PFSK-1 (cell line): ENCODE data around the gene MPP4.

Source experiments
- POLR2AphosphoS5 ChIP-seq: IDR thresholded peaks from 2 replicates; pipeline ENCODE4 v1.6.1; 2012; ENCODE audit warnings: low read depth, mild to moderate bottlenecking, control low read depth, low read length, moderate library complexity
- TAF1 ChIP-seq: IDR thresholded peaks from 2 replicates; pipeline ENCODE4 v1.6.1; 2012; ENCODE audit warnings: low read length, control low read depth, borderline replicate concordance; ENCODE audit not compliant: insufficient read depth
- TF ChIP-seq, protein P1 (sequence below), 2 experiments: IDR thresholded peaks; 2 replicates each; pipeline versions ENCODE4 v1.6.1 to v1.8.0; 2011 to 2012; ENCODE audit warnings: low read depth in 2 of 2, low read length in 2 of 2, control low read depth in 1 of 2, inconsistent platforms in 1 of 2, mild to moderate bottlenecking in 1 of 2, moderate library complexity in 1 of 2; ENCODE audit not compliant: insufficient read depth in 1 of 2

DNA sequence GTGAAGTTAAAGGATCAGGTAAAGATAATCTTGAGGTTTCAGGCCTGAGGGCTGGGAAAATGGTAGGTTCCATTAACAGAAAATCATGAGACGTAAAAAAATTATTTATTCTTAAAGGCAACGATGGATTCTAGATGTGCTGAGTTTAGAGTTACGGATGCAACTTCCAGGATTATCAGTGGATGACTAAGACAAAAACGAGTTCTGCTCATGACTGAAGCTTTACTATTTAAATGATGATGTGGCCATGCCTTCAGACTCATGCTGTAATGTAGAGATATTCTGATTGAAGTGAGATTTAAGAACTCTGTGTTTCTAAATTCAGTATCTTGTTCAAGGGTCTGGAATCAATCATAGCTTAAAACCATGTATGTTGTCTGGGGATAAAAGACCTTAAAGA is 60.1 kb downstream of the MPP4 start:
- TF ChIP-seq POLR2AphosphoS5, result no peak
- TF ChIP-seq, protein P1, sequence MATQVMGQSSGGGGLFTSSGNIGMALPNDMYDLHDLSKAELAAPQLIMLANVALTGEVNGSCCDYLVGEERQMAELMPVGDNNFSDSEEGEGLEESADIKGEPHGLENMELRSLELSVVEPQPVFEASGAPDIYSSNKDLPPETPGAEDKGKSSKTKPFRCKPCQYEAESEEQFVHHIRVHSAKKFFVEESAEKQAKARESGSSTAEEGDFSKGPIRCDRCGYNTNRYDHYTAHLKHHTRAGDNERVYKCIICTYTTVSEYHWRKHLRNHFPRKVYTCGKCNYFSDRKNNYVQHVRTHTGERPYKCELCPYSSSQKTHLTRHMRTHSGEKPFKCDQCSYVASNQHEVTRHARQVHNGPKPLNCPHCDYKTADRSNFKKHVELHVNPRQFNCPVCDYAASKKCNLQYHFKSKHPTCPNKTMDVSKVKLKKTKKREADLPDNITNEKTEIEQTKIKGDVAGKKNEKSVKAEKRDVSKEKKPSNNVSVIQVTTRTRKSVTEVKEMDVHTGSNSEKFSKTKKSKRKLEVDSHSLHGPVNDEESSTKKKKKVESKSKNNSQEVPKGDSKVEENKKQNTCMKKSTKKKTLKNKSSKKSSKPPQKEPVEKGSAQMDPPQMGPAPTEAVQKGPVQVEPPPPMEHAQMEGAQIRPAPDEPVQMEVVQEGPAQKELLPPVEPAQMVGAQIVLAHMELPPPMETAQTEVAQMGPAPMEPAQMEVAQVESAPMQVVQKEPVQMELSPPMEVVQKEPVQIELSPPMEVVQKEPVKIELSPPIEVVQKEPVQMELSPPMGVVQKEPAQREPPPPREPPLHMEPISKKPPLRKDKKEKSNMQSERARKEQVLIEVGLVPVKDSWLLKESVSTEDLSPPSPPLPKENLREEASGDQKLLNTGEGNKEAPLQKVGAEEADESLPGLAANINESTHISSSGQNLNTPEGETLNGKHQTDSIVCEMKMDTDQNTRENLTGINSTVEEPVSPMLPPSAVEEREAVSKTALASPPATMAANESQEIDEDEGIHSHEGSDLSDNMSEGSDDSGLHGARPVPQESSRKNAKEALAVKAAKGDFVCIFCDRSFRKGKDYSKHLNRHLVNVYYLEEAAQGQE (IDR thresholded peaks at IDR 0.05; ENCODE audit: insufficient read depth in 1 of 2, low read depth in 2 of 2, low read length in 2 of 2), result no peak
- no peak for TF ChIP-seq TAF1
